ENCODE results near the gene ZSWIM8. TPM values are rescaled to one million over a fixed set of nuclear protein-coding genes. Genes with fewer than 3 reads are reported as not detected.

Gene ZSWIM8
- total RNA-seq, 1 donor from 2014 or later: 165 TPM

GRCh38 chr10:73744664-73744975, 40.8 kb upstream of the ZSWIM8 start:
- no peak for TF ChIP-seq CTCF (IDR thresholded peaks at IDR 0.05; ENCODE audit: partially characterized antibody, unreplicated experiment)
- Mint-ChIP-seq H3K4me1 (ENCODE audit: low read depth, unreplicated experiment) (peaks cover 10% of the 10 kb centered on the region), H3K27me3 (ENCODE audit: unreplicated experiment) (peaks cover 6% of the 10 kb centered on the region), H3K4me3 (ENCODE audit: unreplicated experiment) (peak overlapping the region; percentile 95), H3K27ac (ENCODE audit: unreplicated experiment) (peak overlapping the region; percentile 100), H3K9me3 (ENCODE audit: unreplicated experiment) (peaks cover 6% of the 10 kb centered on the region), H3K36me3 (ENCODE audit: unreplicated experiment) (peaks cover 3% of the 10 kb centered on the region)
- peak; percentile 67 for DNase-seq

GRCh38 chr10:73746721-73747120, 38.7 kb upstream of the ZSWIM8 start:
- peak overlapping the region; percentile 30 for H3K4me3 Mint-ChIP-seq (ENCODE audit: unreplicated experiment)
- peaks cover 10% of the 10 kb centered on the region for H3K4me1 Mint-ChIP-seq (ENCODE audit: low read depth, unreplicated experiment)
- peaks cover 6% of the 10 kb centered on the region for H3K9me3 Mint-ChIP-seq (ENCODE audit: unreplicated experiment)
- peaks cover 6% of the 10 kb centered on the region for H3K27me3 Mint-ChIP-seq (ENCODE audit: unreplicated experiment)
- no peak overlapping the region for H3K27ac Mint-ChIP-seq (ENCODE audit: unreplicated experiment)
- H3K36me3 Mint-ChIP-seq (ENCODE audit: unreplicated experiment): peaks cover 3% of the 10 kb centered on the region
- DNase-seq: no peak
- TF ChIP-seq CTCF (IDR thresholded peaks at IDR 0.05; ENCODE audit: partially characterized antibody, unreplicated experiment): no peak

- Mint-ChIP-seq H3K27ac (ENCODE audit: unreplicated experiment) (no peak overlapping the region), H3K36me3 (ENCODE audit: unreplicated experiment) (peaks cover 3% of the 10 kb centered on the region), H3K9me3 (ENCODE audit: unreplicated experiment) (no peaks in the 10 kb centered on the region), H3K27me3 (ENCODE audit: unreplicated experiment) (no peaks in the 10 kb centered on the region), H3K4me1 (ENCODE audit: low read depth, unreplicated experiment) (no peaks in the 10 kb centered on the region), H3K4me3 (ENCODE audit: unreplicated experiment) (no peak overlapping the region)
- TF ChIP-seq CTCF (IDR thresholded peaks at IDR 0.05; ENCODE audit: partially characterized antibody, unreplicated experiment): no peak
- DNase-seq: no peak
Measured at GRCh38 chr10:73750819-73751218, 34.6 kb upstream of the ZSWIM8 start.

GRCh38 chr10:73756183-73756582, 29.2 kb upstream of the ZSWIM8 start:
- DNase-seq: no peak
- no peak for TF ChIP-seq CTCF (IDR thresholded peaks at IDR 0.05; ENCODE audit: partially characterized antibody, unreplicated experiment)
- H3K27me3 Mint-ChIP-seq (ENCODE audit: unreplicated experiment): no peaks in the 10 kb centered on the region
- no peaks in the 10 kb centered on the region for H3K9me3 Mint-ChIP-seq (ENCODE audit: unreplicated experiment)
- no peak overlapping the region for H3K27ac Mint-ChIP-seq (ENCODE audit: unreplicated experiment)
- peaks cover 7% of the 10 kb centered on the region for H3K4me1 Mint-ChIP-seq (ENCODE audit: low read depth, unreplicated experiment)
- H3K36me3 Mint-ChIP-seq (ENCODE audit: unreplicated experiment): no peaks in the 10 kb centered on the region
- H3K4me3 Mint-ChIP-seq (ENCODE audit: unreplicated experiment): no peak overlapping the region

- no peak for TF ChIP-seq CTCF (IDR thresholded peaks at IDR 0.05; ENCODE audit: partially characterized antibody, unreplicated experiment)
- Mint-ChIP-seq H3K36me3 (ENCODE audit: unreplicated experiment) (peaks cover 5% of the 10 kb centered on the region), H3K27me3 (ENCODE audit: unreplicated experiment) (no peaks in the 10 kb centered on the region), H3K9me3 (ENCODE audit: unreplicated experiment) (no peaks in the 10 kb centered on the region), H3K4me3 (ENCODE audit: unreplicated experiment) (peak overlapping the region; percentile 2), H3K27ac (ENCODE audit: unreplicated experiment) (peak overlapping the region; percentile 22), H3K4me1 (ENCODE audit: low read depth, unreplicated experiment) (peaks cover 7% of the 10 kb centered on the region)
- DNase-seq: no peak
Measured at GRCh38 chr10:73758704-73759511, 26.5 kb upstream of the ZSWIM8 start.
